ENCODE results near the gene TEKT1. TPM values are rescaled to one million over a fixed set of nuclear protein-coding genes. Genes with fewer than 3 reads are reported as not detected.
"Not testable (repeated sequence)": the region's sequence is repeated elsewhere in the genome, so short reads cannot be mapped to it uniquely, and the experiment has no call there.

Gene TEKT1
- total RNA-seq, 2 experiments from 2014 or later: not detected

- DNase-seq (ENCODE audit: low spot score): peak; percentile 74
These were observed 11.8 kb upstream of the TEKT1 start for GRCh38 chr17:6843241-6843880.

GRCh38 chr17:6841769-6842168, 10.2 kb upstream of the TEKT1 start:
- H3K4me3 ChIP-seq (ENCODE audit: low read depth, low read length, poor library complexity, severe bottlenecking); H3K4me2 ChIP-seq (ENCODE audit: low read length); H4K20me1 ChIP-seq (ENCODE audit: insufficient read depth, low read length); H2AFZ ChIP-seq (ENCODE audit: low read length); BruUV-seq (replicated peaks); H3K79me2 ChIP-seq (ENCODE audit: insufficient read depth, low read depth, low read length); H3K36me3 ChIP-seq (ENCODE audit: insufficient read depth, low read length); DNase-seq (ENCODE audit: low spot score); H3K4me1 ChIP-seq (ENCODE audit: insufficient read depth, low read length, poor library complexity, severe bottlenecking); H3K9me2 ChIP-seq (ENCODE audit: insufficient read depth, low read length); CTCF ChIA-PET (ENCODE audit: unreplicated experiment); H3K27ac ChIP-seq (ENCODE audit: low read depth, low read length, poor library complexity, severe bottlenecking); POLR2A ChIA-PET; H3K9me3 ChIP-seq (ENCODE audit: low read length): not testable (repeated sequence)
- intact Hi-C loops (cut with micrococcal nuclease; ENCODE audit: unreplicated experiment): loop anchor here (2.0 kb wide), 1 partner anchor 175 kb away; no protein-coding TSS in a partner anchor

More at GRCh38 chr17:6843241-6843880, 11.8 kb upstream of the TEKT1 start:
- Histone ChIP-seq H2AFZ (ENCODE audit: low read length) (no peak overlapping the region), H3K9me3 (ENCODE audit: low read length) (no peaks in the 10 kb centered on the region), H3K4me2 (ENCODE audit: low read length) (no peak overlapping the region), H4K20me1 (ENCODE audit: insufficient read depth, low read length) (no peaks in the 10 kb centered on the region), H3K4me3 (ENCODE audit: low read depth, low read length, poor library complexity, severe bottlenecking) (no peak overlapping the region), H3K4me1 (ENCODE audit: insufficient read depth, low read length, poor library complexity, severe bottlenecking) (no peaks in the 10 kb centered on the region), H3K36me3 (ENCODE audit: insufficient read depth, low read length) (no peaks in the 10 kb centered on the region), H3K79me2 (ENCODE audit: insufficient read depth, low read depth, low read length) (no peaks in the 10 kb centered on the region), H3K9me2 (ENCODE audit: insufficient read depth, low read length) (no peaks in the 10 kb centered on the region), H3K27ac (ENCODE audit: low read depth, low read length, poor library complexity, severe bottlenecking) (no peak overlapping the region)
- intact Hi-C loops (cut with micrococcal nuclease; ENCODE audit: unreplicated experiment): loop anchor here (1.0 to 2.0 kb wide), 2 partner anchors 161 to 177 kb away; no protein-coding TSS in a partner anchor
- TF ChIP-seq CTCF (conservative IDR thresholded peaks at IDR 0.05; ENCODE audit: low read length) (peak; percentile 88), EZH2phosphoT487 (IDR thresholded peaks at IDR 0.05; ENCODE audit: borderline replicate concordance, low read depth, low read length) (no peak)
- POLR2A ChIA-PET: interaction anchor here (0.6 to 1.4 kb wide), 3 partner anchors 49 to 1637 kb away, joined by 3 to 5 read pairs (median 3); no protein-coding TSS in a partner anchor
- no TSS peak for BruUV-seq (replicated peaks)
- CTCF ChIA-PET (ENCODE audit: unreplicated experiment): interaction anchor here (0.5 to 1.5 kb wide), 5 partner anchors 10 to 178 kb away, joined by 3 to 10 read pairs (median 3); no protein-coding TSS in a partner anchor

- H3K4me1 ChIP-seq (ENCODE audit: insufficient read depth, low read length, poor library complexity, severe bottlenecking): no peaks in the 10 kb centered on the region
- no peaks in the 10 kb centered on the region for H3K9me2 ChIP-seq (ENCODE audit: insufficient read depth, low read length)
- H3K27ac ChIP-seq (ENCODE audit: low read depth, low read length, poor library complexity, severe bottlenecking): no peak overlapping the region
- no peak for DNase-seq (ENCODE audit: low spot score)
- BruUV-seq (replicated peaks): no TSS peak
- CTCF ChIA-PET (ENCODE audit: unreplicated experiment): no interaction called here
- no peaks in the 10 kb centered on the region for H3K9me3 ChIP-seq (ENCODE audit: low read length)
- no peak overlapping the region for H3K4me2 ChIP-seq (ENCODE audit: low read length)
- no peaks in the 10 kb centered on the region for H3K36me3 ChIP-seq (ENCODE audit: insufficient read depth, low read length)
- POLR2A ChIA-PET: no interaction called here
- H4K20me1 ChIP-seq (ENCODE audit: insufficient read depth, low read length): no peaks in the 10 kb centered on the region
- intact Hi-C loops (cut with micrococcal nuclease; ENCODE audit: unreplicated experiment): no loop called here
- TF ChIP-seq CTCF (conservative IDR thresholded peaks at IDR 0.05; ENCODE audit: low read length): no peak
- no peak for TF ChIP-seq EZH2phosphoT487 (IDR thresholded peaks at IDR 0.05; ENCODE audit: borderline replicate concordance, low read depth, low read length)
- no peaks in the 10 kb centered on the region for H3K79me2 ChIP-seq (ENCODE audit: insufficient read depth, low read depth, low read length)
- no peak overlapping the region for H2AFZ ChIP-seq (ENCODE audit: low read length)
- no peak overlapping the region for H3K4me3 ChIP-seq (ENCODE audit: low read depth, low read length, poor library complexity, severe bottlenecking)
These were observed 1.0 kb downstream of the TEKT1 start for GRCh38 chr17:6830383-6830986.

Data from OCI-LY7 (cell line).